ENCODE results near the gene ZNF365.

DNA sequence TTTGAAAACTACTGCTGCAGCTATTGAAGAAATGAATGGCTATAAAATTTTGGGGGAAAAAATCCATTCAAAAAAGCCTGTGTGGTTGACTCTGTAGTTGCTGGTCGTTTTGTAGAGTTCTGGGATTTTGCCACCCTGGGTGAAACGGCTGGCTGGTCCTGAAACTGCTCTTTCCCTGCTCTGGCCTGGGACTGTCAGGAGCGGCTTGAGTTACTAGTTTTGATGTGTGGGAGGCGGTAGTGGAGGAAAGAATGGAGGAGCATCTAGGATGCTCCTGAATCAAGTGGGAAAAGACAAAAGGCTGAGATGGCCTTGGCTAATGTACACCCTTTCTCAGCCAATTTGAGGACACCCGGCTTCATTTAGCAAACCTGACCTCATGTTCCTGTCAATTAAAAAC lies 72.5 kb downstream of the ZNF365 start:
- TF ChIP-seq POLR2A (IDR thresholded peaks at IDR 0.05; ENCODE audit: low read length) (no peak), GATA1 (IDR thresholded peaks at IDR 0.05; ENCODE audit: low read depth, low read length) (no peak)

Measured in erythroblast (primary cell).